CD14-positive monocyte (primary cell): Measurements from ENCODE around the gene METTL22. TPM values are rescaled to one million over a fixed set of nuclear protein-coding genes. Genes with fewer than 3 reads are reported as not detected.

Source experiments
- DNase-seq, 3 donors: peaks; one replicate each; pipeline ENCODE4 v3.0.0-alpha.2; 2011 to 2022
- H2AFZ ChIP-seq: 2 replicates; pipeline ENCODE4 v1.6.0; 2012; ENCODE audit warnings: mild to moderate bottlenecking, low read depth, low read length, inconsistent platforms; ENCODE audit not compliant: insufficient read depth, poor library complexity, severe bottlenecking
- H3K27ac ChIP-seq, 2 donors: 1 replicate in 1 of 2; 2 replicates in 1 of 2; pipeline ENCODE4 v1.5.1; 2012 to 2013; ENCODE audit warnings: low read length in 2 of 2, control low read depth in 1 of 2, inconsistent platforms in 1 of 2, low read depth in 1 of 2, mild to moderate bottlenecking in 1 of 2
- H3K27me3 ChIP-seq, 2 donors: one replicate each; pipeline versions ENCODE4 v1.6.0 to v1.6.1; 2011 to 2013; ENCODE audit warnings: low read length in 2 of 2; ENCODE audit not compliant: control insufficient read depth in 2 of 2, insufficient read depth in 2 of 2
- H3K36me3 ChIP-seq, 2 donors: replicated peaks in 1 of 2; 1 replicate in 1 of 2; 2 replicates in 1 of 2; pipeline versions ENCODE4 v1.5.1 to v1.6.1; 2012 to 2013; ENCODE audit warnings: low read length in 2 of 2, control low read depth in 1 of 2, inconsistent platforms in 1 of 2, mild to moderate bottlenecking in 1 of 2; ENCODE audit not compliant: insufficient read depth in 2 of 2, control insufficient read depth in 1 of 2
- H3K4me1 ChIP-seq, 2 donors: 1 replicate in 1 of 2; 2 replicates in 1 of 2; pipeline versions ENCODE4 v1.5.1 to v1.6.1; 2012 to 2013; ENCODE audit warnings: low read length in 2 of 2, control low read depth in 1 of 2, inconsistent platforms in 1 of 2, mild to moderate bottlenecking in 1 of 2, moderate library complexity in 1 of 2; ENCODE audit not compliant: insufficient read depth in 2 of 2, control insufficient read depth in 1 of 2
- H3K4me2 ChIP-seq: replicated peaks from 2 replicates; pipeline ENCODE3; 2012; ENCODE audit warnings: low read length, moderate library complexity, mild to moderate bottlenecking; ENCODE audit not compliant: poor library complexity, severe bottlenecking; ENCODE audit errors: extremely low read depth
- H3K4me3 ChIP-seq, 3 experiments: fragments of 200-600 bp in 1 of 3; sonication (generic) in 1 of 3; replicated peaks in 1 of 3; 1 replicate in 2 of 3; 2 replicates in 1 of 3; pipeline ENCODE4 v1.5.1; 2011 to 2013; ENCODE audit warnings: low read length in 3 of 3, mild to moderate bottlenecking in 3 of 3, control low read depth in 2 of 3, low read depth in 2 of 3, inconsistent platforms in 1 of 3, moderate library complexity in 1 of 3
- H3K79me2 ChIP-seq: 2 replicates; pipeline ENCODE4 v1.6.0; 2012; ENCODE audit warnings: mild to moderate bottlenecking, control low read depth, inconsistent platforms, low read length, moderate library complexity; ENCODE audit not compliant: insufficient read depth
- H3K9ac ChIP-seq: 2 replicates; pipeline ENCODE4 v1.6.0; 2017; ENCODE audit warnings: low read length, mild to moderate bottlenecking; ENCODE audit not compliant: insufficient read depth, poor library complexity, severe bottlenecking
- H3K9me3 ChIP-seq, 2 donors: replicated peaks in 1 of 2; 1 replicate in 1 of 2; 2 replicates in 1 of 2; pipeline versions ENCODE4 v1.5.1 to v1.6.1; 2012 to 2013; ENCODE audit warnings: low read length in 2 of 2, control low read depth in 1 of 2; ENCODE audit not compliant: control insufficient read depth in 1 of 2, insufficient read depth in 1 of 2
- H4K20me1 ChIP-seq: 2 replicates; pipeline ENCODE4 v1.6.0; 2012; ENCODE audit warnings: mild to moderate bottlenecking, low read length, control low read depth, moderate library complexity; ENCODE audit not compliant: insufficient read depth
- H3K27ac Mint-ChIP-seq, 7 donors: one replicate each; pipeline ENCODE4 v1.8.0; 2020; ENCODE audit warnings: mild to moderate bottlenecking in 7 of 7, mixed read lengths in 7 of 7, moderate library complexity in 6 of 7, inconsistent platforms in 2 of 7
- H3K27me3 Mint-ChIP-seq, 3 donors: one replicate each; pipeline ENCODE4 v1.8.0; 2021 to 2022; ENCODE audit warnings: low read depth in 3 of 3, mild to moderate bottlenecking in 3 of 3, mixed read lengths in 3 of 3, moderate library complexity in 3 of 3, inconsistent platforms in 1 of 3
- H3K36me3 Mint-ChIP-seq, 2 donors: one replicate each; pipeline ENCODE4 v1.8.0; 2020; ENCODE audit warnings: mixed read lengths in 2 of 2, inconsistent platforms in 1 of 2, mild to moderate bottlenecking in 1 of 2
- H3K4me1 Mint-ChIP-seq: one replicate; pipeline ENCODE4 v1.8.0; 2020; ENCODE audit warnings: mild to moderate bottlenecking, mixed read lengths
- H3K4me3 Mint-ChIP-seq, 2 donors: one replicate each; pipeline ENCODE4 v1.8.0; 2020; ENCODE audit warnings: mild to moderate bottlenecking in 2 of 2, mixed read lengths in 2 of 2, moderate library complexity in 1 of 2
- H3K9me3 Mint-ChIP-seq, 7 donors: one replicate each; pipeline ENCODE4 v1.8.0; 2020 to 2022; ENCODE audit warnings: mixed read lengths in 7 of 7, mild to moderate bottlenecking in 6 of 7, moderate library complexity in 6 of 7, inconsistent platforms in 2 of 7
- WGBS: methylation state at CpG from one replicate; pipeline ENCODE4 v1.1.5; 2013; ENCODE audit warnings: missing lambda C conversion rate; ENCODE audit not compliant: insufficient coverage; 5-methylcytosine and 5-hydroxymethylcytosine counted together
- intact Hi-C, 2 donors: fragments of 100-400 bp; cut with micrococcal nuclease; formaldehyde crosslinking; loops; one replicate each; pipeline versions ENCODE4 v1.15.0 to v1.15.1; 2023
- polyA plus RNA-seq, 3 donors: library from polyadenylated mRNA; depleted of rRNA in 1 of 3; unstranded in 2 of 3; stranded (reverse) in 1 of 3; fragments of 300-500 nt in 2 of 3; fragments of >200 nt in 1 of 3; fragmentation: Illumina TruSeq in 2 of 3; gene quantifications; 1 replicate in 2 of 3; 2 replicates in 1 of 3; pipeline ENCODE4 v1.2.3, GENCODE V29; 2012 to 2021
- TF ChIP-seq, protein P1 (sequence below): fragments of 200-600 bp; IDR thresholded peaks from one replicate; pipeline ENCODE4 v1.8.0; 2022; ENCODE audit warnings: antibody characterized with exemption, mild to moderate bottlenecking

Gene METTL22
- polyA plus RNA-seq, 3 donors, result 36.0 to 44.0 (median 38.9) TPM

GRCh38 chr16:8691728-8692127, 70.2 kb downstream of the METTL22 start:
- Histone ChIP-seq H3K9me3 (peaks cover 11 to 15% of the 10 kb centered on the region in 2 donors), H2AFZ (no peak overlapping the region), H4K20me1 (no peaks in the 10 kb centered on the region), H3K4me1 (no peaks in the 10 kb centered on the region), H3K27ac (no peak overlapping the region), H3K79me2 (no peaks in the 10 kb centered on the region), H3K36me3 (peaks cover 4 to 13% of the 10 kb centered on the region in 2 donors), H3K4me3 (no peak overlapping the region), H3K4me2 (no peak overlapping the region), H3K9ac (no peak overlapping the region), H3K27me3 (no peaks in the 10 kb centered on the region)
- peaks cover 0 to 3% (median 0%) of the 10 kb centered on the region in 3 donors for H3K27me3 Mint-ChIP-seq
- H3K9me3 Mint-ChIP-seq, result peaks cover 9 to 25% (median 15%) of the 10 kb centered on the region in 7 donors
- peaks cover 32 to 47% of the 10 kb centered on the region in 2 donors for H3K36me3 Mint-ChIP-seq
- no peaks in the 10 kb centered on the region for H3K4me1 Mint-ChIP-seq
- no peak overlapping the region for H3K4me3 Mint-ChIP-seq
- intact Hi-C loops, result no loop called here
- WGBS, result 96% methylated on average over 4 of the region's 8 CpGs
- TF ChIP-seq, protein P1, sequence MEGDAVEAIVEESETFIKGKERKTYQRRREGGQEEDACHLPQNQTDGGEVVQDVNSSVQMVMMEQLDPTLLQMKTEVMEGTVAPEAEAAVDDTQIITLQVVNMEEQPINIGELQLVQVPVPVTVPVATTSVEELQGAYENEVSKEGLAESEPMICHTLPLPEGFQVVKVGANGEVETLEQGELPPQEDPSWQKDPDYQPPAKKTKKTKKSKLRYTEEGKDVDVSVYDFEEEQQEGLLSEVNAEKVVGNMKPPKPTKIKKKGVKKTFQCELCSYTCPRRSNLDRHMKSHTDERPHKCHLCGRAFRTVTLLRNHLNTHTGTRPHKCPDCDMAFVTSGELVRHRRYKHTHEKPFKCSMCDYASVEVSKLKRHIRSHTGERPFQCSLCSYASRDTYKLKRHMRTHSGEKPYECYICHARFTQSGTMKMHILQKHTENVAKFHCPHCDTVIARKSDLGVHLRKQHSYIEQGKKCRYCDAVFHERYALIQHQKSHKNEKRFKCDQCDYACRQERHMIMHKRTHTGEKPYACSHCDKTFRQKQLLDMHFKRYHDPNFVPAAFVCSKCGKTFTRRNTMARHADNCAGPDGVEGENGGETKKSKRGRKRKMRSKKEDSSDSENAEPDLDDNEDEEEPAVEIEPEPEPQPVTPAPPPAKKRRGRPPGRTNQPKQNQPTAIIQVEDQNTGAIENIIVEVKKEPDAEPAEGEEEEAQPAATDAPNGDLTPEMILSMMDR, result no peak
- H3K27ac Mint-ChIP-seq, result no peak overlapping the region
- no peak for DNase-seq

DNA sequence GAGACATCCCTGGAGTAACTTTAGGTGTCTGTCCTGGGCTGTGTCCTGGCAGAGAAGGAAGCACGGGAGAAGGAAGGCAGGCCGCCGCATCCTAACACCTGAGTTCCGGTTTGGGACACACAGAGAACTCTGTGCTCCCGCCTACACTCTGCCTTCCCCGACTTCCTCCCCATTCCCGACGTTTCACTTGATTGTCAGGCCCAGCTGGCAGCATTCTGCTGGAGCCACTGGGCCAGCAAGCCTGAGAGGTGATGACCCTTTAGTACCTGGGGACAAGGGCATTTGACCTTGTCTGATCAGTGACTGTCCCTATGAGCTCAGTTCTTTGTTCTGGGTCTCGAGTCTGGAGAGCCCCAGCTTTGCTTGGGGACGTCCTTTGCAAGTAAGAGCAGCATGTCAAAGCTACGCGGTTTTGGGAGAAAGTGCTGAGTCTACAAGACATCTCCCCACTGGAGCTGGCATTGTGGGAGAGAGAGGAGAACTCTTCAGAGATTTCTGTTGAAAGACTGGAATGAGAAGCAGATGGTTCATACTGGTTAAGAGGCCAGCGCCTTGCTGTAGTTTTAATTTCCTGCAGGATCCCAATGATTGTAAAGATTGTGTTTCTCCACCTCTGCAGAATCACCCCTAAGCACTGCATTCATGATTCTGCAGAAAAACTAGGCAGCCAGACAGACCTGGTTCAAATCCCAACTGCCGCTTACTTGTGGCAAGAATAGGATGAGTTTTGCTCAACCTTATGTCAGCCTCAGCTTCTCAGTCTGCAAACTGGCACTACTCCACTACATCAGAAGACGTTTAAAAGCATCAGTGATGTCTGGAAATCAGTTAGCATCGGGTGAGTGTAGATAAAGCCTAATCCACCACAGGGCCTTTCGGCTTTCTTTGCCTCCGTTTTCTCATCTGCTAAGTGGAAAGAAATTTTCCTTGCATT, 73.6 kb downstream of the METTL22 start:
- H3K27ac ChIP-seq, result no peak overlapping the region
- no peaks in the 10 kb centered on the region for H4K20me1 ChIP-seq
- no peak overlapping the region for H3K9ac ChIP-seq
- no peaks in the 10 kb centered on the region for H3K4me1 ChIP-seq
- no peak overlapping the region for H3K27ac Mint-ChIP-seq
- H3K27me3 Mint-ChIP-seq, result peaks cover 0 to 3% (median 2%) of the 10 kb centered on the region in 3 donors
- peaks cover 0 to 6% of the 10 kb centered on the region in 2 donors for H3K36me3 ChIP-seq
- no peak overlapping the region for H3K4me3 Mint-ChIP-seq
- intact Hi-C loops, result no loop called here
- no peak overlapping the region for H3K4me3 ChIP-seq
- peaks cover 2% of the 10 kb centered on the region for H3K4me1 Mint-ChIP-seq
- TF ChIP-seq, protein P1, result no peak
- H3K79me2 ChIP-seq, result no peaks in the 10 kb centered on the region
- no peaks in the 10 kb centered on the region for H3K27me3 ChIP-seq
- no peak for DNase-seq
- WGBS, result 95% methylated on average over 9 of the region's 18 CpGs
- H3K9me3 ChIP-seq, result peaks cover 2 to 3% of the 10 kb centered on the region in 2 donors
- peaks cover under 1 to 3% (median 1%) of the 10 kb centered on the region in 7 donors for H3K9me3 Mint-ChIP-seq
- peaks cover 33 to 44% of the 10 kb centered on the region in 2 donors for H3K36me3 Mint-ChIP-seq
- H3K4me2 ChIP-seq, result no peak overlapping the region
- no peak overlapping the region for H2AFZ ChIP-seq
